HEK293T (cell line): ENCODE measurements around the gene WDHD1.

Experiments
- ARNT ChIP-seq: fragments of 450-650 bp; IDR thresholded peaks from 2 replicates; pipeline ENCODE4 v1.6.1; 2017; ENCODE audit warnings: mild to moderate bottlenecking
- BHLHE40 ChIP-seq: fragments of 450-650 bp; IDR thresholded peaks from 2 replicates; pipeline ENCODE4 v1.6.1; 2016; ENCODE audit warnings: mild to moderate bottlenecking, moderate library complexity, borderline replicate concordance
- ELF4 ChIP-seq: fragments of 450-650 bp; IDR thresholded peaks from 2 replicates; pipeline ENCODE4 v1.6.1; 2017; ENCODE audit warnings: antibody characterized with exemption
- FOXK2 ChIP-seq: fragments of 450-650 bp; IDR thresholded peaks from 2 replicates; pipeline ENCODE4 v1.6.1; 2016; ENCODE audit warnings: mild to moderate bottlenecking
- FOXM1 ChIP-seq: fragments of 450-650 bp; IDR thresholded peaks from 2 replicates; pipeline ENCODE4 v1.6.1; 2017; ENCODE audit warnings: mild to moderate bottlenecking, borderline replicate concordance
- L3MBTL2 ChIP-seq: fragments of 450-650 bp; conservative IDR thresholded peaks from 2 replicates; pipeline ENCODE4 v1.6.1; 2016; ENCODE audit warnings: mild to moderate bottlenecking
- NFRKB ChIP-seq: fragments of 450-650 bp; IDR thresholded peaks from 2 replicates; pipeline ENCODE4 v1.6.1; 2016; ENCODE audit warnings: mild to moderate bottlenecking, moderate library complexity
- SP1 ChIP-seq: fragments of 450-650 bp; IDR thresholded peaks from 2 replicates; pipeline ENCODE4 v1.6.1; 2017
- SUZ12 ChIP-seq: fragments of 450-650 bp; IDR thresholded peaks from 2 replicates; pipeline ENCODE4 v1.6.1; 2016; ENCODE audit warnings: mild to moderate bottlenecking
- TARDBP ChIP-seq: fragments of 450-650 bp; IDR thresholded peaks from 2 replicates; pipeline ENCODE4 v1.6.1; 2016
- ZNF384 ChIP-seq: fragments of 450-650 bp; IDR thresholded peaks from 2 replicates; pipeline ENCODE4 v1.6.1; 2016
- TF ChIP-seq, protein P1 (sequence below): fragments of 450-650 bp; IDR thresholded peaks from 2 replicates; pipeline ENCODE4 v1.6.1; 2016

DNA sequence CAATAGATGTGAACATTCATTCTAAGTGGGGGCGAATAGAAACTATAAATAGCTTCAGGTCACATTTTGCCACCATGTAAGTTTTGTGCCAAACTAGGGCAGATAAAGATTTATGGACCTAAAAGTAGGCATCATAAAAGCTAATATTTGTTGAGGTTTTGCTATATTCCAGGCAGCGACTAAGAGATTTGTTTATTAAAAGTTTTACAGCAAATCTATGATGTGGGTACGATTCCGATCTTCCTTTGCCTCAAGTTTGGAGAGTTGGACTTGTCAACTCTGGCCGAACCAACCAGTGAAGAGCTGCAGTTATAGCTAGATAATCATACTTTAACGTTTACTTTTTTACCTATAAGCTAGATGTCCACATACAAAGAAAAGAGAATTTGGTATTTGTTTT is 26.1 kb upstream of the WDHD1 start:
- TF ChIP-seq TARDBP (no peak), NFRKB (no peak), BHLHE40 (no peak), ELF4 (no peak), SP1 (no peak), SUZ12 (no peak), ARNT (no peak), FOXK2 (no peak), ZNF384 (no peak), FOXM1 (no peak), L3MBTL2 (no peak)
- TF ChIP-seq, protein P1, sequence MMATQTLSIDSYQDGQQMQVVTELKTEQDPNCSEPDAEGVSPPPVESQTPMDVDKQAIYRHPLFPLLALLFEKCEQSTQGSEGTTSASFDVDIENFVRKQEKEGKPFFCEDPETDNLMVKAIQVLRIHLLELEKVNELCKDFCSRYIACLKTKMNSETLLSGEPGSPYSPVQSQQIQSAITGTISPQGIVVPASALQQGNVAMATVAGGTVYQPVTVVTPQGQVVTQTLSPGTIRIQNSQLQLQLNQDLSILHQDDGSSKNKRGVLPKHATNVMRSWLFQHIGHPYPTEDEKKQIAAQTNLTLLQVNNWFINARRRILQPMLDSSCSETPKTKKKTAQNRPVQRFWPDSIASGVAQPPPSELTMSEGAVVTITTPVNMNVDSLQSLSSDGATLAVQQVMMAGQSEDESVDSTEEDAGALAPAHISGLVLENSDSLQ = no peak
